Measurements from ENCODE around the gene ABAT. TPM values are rescaled to one million over a fixed set of nuclear protein-coding genes. Genes with fewer than 3 reads are reported as not detected.
A peak's percentile ranks its signal among the peaks of the same experiment; 100 is the strongest.

The ABAT gene
- 10 to 100 TPM; 27.0 to 40.2 TPM for total RNA-seq

DNA sequence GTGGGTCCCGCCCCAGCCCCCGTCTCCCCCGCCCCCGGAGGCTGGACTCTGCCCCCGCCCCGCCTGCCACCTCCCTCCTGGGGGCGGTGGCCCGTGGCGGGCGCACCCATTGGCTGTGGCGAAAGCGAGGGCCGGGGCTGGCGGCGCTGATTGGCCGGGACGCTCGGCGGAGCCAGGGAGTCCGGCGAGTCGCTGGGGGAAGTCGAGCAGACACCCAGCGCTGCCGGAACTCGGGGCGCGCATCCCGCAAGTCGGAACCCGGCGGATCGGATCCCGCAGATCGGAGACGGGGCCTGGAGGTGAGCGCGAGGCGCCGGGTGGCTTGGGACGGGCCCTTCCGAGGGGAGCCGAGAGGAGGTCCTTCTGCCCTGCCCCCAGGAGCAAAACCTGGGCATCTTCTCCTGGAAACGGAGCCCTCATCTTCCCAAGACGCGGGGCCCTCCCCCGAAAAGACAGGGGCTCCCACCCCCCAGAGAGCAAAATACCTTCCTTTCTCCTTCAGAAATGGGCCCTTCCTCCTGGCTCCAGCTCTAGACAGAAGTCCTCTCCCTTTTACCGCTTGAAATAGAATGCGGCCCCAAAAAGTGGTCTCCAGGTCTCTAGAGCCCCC, at the start of gene ABAT:
Gene ABAT (plus strand): TSS at position 205 of the 610 bp plus-strand sequence. CDS start 61,123 bp downstream, outside the sequence.
- peak within 1 kb of the TSS; percentile 29 to 55 for H3K4me3 ChIP-seq
- no peaks in the 10 kb centered on the region for H3K27me3 ChIP-seq
- peak; percentile 84 to 88 (median 85) for TF ChIP-seq POLR2A (IDR thresholded peaks at IDR 0.05)
- TF ChIP-seq, protein P1, sequence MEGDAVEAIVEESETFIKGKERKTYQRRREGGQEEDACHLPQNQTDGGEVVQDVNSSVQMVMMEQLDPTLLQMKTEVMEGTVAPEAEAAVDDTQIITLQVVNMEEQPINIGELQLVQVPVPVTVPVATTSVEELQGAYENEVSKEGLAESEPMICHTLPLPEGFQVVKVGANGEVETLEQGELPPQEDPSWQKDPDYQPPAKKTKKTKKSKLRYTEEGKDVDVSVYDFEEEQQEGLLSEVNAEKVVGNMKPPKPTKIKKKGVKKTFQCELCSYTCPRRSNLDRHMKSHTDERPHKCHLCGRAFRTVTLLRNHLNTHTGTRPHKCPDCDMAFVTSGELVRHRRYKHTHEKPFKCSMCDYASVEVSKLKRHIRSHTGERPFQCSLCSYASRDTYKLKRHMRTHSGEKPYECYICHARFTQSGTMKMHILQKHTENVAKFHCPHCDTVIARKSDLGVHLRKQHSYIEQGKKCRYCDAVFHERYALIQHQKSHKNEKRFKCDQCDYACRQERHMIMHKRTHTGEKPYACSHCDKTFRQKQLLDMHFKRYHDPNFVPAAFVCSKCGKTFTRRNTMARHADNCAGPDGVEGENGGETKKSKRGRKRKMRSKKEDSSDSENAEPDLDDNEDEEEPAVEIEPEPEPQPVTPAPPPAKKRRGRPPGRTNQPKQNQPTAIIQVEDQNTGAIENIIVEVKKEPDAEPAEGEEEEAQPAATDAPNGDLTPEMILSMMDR (IDR thresholded peaks at IDR 0.05): peak in 1 of 7 experiments; percentile 6
- intact Hi-C loops (cut with DNase I): no loop called here
- WGBS, 2 donors: 1 to 5% methylated on average over 5 to 25 of the region's 49 CpGs
- no peaks in the 10 kb centered on the region for H3K36me3 ChIP-seq (replicated peaks in 1 of 2; ENCODE audit: insufficient read depth in 1 of 2, low read depth in 2 of 2)
- no peaks in the 10 kb centered on the region for H3K9me3 ChIP-seq
- peaks cover 51% of the 10 kb centered on the region for H3K4me1 ChIP-seq
- DNase-seq (peak; percentile 92 to 94 (median 92)), ATAC-seq (peak; percentile 97)
- H3K27ac ChIP-seq: peak within 1 kb of the TSS; percentile 69 to 83 (median 74)

DNA sequence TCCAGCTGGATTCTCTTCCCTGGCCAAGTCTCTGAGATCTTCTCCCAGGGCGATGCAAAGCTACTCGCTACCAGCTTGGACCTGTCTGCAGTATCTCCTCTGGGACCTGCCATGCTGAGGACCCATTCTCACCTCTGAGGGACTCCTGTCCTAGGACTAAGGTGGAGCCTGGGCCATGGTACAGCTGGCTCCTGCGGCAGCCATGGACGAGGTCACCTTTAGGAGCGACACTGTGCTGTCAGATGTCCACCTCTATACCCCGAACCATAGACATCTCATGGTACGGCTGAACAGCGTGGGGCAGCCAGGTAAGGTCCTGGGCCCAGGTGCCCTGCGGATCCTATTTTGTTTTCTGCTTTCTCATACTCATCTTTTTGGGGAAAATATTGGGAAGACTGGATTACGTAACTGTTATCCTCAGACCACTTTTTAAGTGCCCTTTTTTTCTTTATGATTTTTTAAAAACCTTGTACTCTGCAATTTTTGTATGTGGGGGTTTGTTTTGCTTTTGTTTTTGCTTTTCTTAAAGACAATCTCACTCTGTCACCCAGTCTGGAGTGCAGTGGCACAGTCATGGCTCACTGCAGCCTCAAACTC, 48.8 kb upstream of the ABAT start:
- Histone ChIP-seq H3K27me3 (no peaks in the 10 kb centered on the region), H3K9me3 (no peaks in the 10 kb centered on the region), H3K36me3 (replicated peaks in 1 of 2; ENCODE audit: insufficient read depth in 1 of 2, low read depth in 2 of 2) (peaks cover 0 to 23% of the 10 kb centered on the region in 2 donors), H3K4me3 (no peak overlapping the region), H3K4me1 (peaks cover 17% of the 10 kb centered on the region), H3K27ac (no peak overlapping the region)
- intact Hi-C loops (cut with DNase I): no loop called here
- WGBS, 2 donors: 92 to 98% methylated on average over 10 of the region's 10 CpGs
- DNase-seq (no peak), ATAC-seq (no peak)
- TF ChIP-seq, protein P1 (IDR thresholded peaks at IDR 0.05): no peak
- TF ChIP-seq POLR2A (IDR thresholded peaks at IDR 0.05): no peak

DNA sequence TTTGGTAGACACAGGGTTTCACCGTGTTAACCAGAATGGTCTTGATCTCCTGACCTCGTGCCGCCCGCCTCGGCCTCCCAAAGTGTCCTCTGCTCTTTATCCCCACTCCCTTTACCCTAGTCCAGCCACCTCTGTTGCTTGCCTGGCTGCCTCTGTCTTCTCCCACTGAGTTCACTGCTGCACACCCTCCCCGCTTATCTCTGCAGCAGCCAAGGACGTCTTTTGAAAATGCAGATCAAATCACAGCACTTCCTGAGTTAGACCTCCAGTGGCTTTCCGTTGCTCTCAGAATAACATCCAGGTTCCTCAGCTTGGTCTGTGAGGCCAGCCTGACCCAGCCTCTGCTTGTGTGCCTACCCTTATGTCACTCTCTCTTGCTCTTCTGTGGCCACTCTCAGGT, 47.5 kb upstream of the ABAT start:
- Histone ChIP-seq H3K27me3 (no peaks in the 10 kb centered on the region), H3K27ac (no peak overlapping the region), H3K4me3 (no peak overlapping the region), H3K36me3 (replicated peaks in 1 of 2; ENCODE audit: insufficient read depth in 1 of 2, low read depth in 2 of 2) (peaks cover 0 to 23% of the 10 kb centered on the region in 2 donors), H3K9me3 (no peaks in the 10 kb centered on the region), H3K4me1 (peaks cover 17% of the 10 kb centered on the region)
- intact Hi-C loops (cut with DNase I): no loop called here
- TF ChIP-seq POLR2A (IDR thresholded peaks at IDR 0.05): no peak
- TF ChIP-seq, protein P1 (IDR thresholded peaks at IDR 0.05): no peak
- DNase-seq (no peak), ATAC-seq (no peak)
- WGBS, 2 donors: 83 to 95% methylated on average over 8 of the region's 8 CpGs

DNA sequence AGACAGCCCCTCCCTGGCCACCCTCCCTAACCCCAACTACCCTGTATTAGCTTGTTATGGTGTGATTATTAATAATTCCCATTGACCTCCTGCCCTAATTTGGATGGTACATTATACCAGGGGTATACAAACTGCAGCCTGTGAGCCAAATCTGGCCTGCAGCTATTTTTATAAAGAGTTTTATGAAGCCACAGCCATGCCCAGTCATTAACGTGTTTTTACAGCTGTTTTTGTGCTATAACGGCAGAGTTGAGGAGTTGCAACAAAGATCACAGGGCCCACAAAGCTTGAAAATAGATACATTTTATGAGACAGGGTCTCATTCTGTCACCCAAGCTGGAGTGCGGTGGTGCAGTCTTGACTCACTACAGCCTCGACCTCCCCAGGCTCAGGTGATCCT, 47.0 kb upstream of the ABAT start:
- H3K4me3 ChIP-seq: no peak overlapping the region
- H3K4me1 ChIP-seq: peaks cover 13% of the 10 kb centered on the region
- no peak overlapping the region for H3K27ac ChIP-seq
- peaks cover 0 to 23% of the 10 kb centered on the region in 2 donors for H3K36me3 ChIP-seq (replicated peaks in 1 of 2; ENCODE audit: insufficient read depth in 1 of 2, low read depth in 2 of 2)
- intact Hi-C loops (cut with DNase I): no loop called here
- ATAC-seq: no peak
- DNase-seq: no peak
- WGBS, 2 donors: 96 to 98% methylated on average over 4 of the region's 4 CpGs
- TF ChIP-seq, protein P1 (IDR thresholded peaks at IDR 0.05): no peak
- no peaks in the 10 kb centered on the region for H3K27me3 ChIP-seq
- no peaks in the 10 kb centered on the region for H3K9me3 ChIP-seq
